Vagina (tissue), 2 donors: ENCODE results near the gene STK32B.
A peak's percentile ranks its signal among the peaks of the same experiment; 100 is the strongest.

Experiments
- POLR2A ChIP-seq, 2 donors: fragments of 450-650 bp; IDR thresholded peaks; one replicate each; pipeline ENCODE4 v1.6.1; 2017; ENCODE audit warnings: antibody characterized with exemption in 2 of 2, mild to moderate bottlenecking in 2 of 2, moderate library complexity in 2 of 2
- TF ChIP-seq, protein P1 (sequence below), 3 experiments: fragments of 450-650 bp in 2 of 3; fragments of 200-600 bp in 1 of 3; sonication (generic) in 1 of 3; IDR thresholded peaks; one replicate each; pipeline ENCODE4 v1.5.1; 2017 to 2019; ENCODE audit warnings: antibody characterized with exemption in 3 of 3, mild to moderate bottlenecking in 2 of 3, moderate library complexity in 2 of 3

DNA sequence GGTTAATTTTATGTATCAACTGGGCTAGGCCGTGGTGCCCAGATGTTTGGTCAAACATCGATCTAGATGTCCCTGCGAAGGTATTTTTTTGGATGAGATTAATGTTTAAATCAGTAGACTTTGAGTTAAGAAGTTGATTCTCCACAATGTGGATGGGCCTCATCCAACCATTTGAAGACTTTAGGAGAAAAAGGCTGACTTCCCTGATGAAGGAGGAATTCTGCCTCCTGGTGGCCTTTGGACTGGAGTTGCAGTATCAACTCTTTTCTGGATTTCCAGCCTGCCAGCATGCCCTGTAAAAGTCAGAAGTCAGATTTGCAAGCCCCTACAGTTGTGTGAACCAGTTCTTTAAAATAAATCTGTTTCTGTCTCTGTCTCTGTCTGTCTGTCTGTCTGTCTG is 91.4 kb downstream of the STK32B start:
- TF ChIP-seq, protein P1, sequence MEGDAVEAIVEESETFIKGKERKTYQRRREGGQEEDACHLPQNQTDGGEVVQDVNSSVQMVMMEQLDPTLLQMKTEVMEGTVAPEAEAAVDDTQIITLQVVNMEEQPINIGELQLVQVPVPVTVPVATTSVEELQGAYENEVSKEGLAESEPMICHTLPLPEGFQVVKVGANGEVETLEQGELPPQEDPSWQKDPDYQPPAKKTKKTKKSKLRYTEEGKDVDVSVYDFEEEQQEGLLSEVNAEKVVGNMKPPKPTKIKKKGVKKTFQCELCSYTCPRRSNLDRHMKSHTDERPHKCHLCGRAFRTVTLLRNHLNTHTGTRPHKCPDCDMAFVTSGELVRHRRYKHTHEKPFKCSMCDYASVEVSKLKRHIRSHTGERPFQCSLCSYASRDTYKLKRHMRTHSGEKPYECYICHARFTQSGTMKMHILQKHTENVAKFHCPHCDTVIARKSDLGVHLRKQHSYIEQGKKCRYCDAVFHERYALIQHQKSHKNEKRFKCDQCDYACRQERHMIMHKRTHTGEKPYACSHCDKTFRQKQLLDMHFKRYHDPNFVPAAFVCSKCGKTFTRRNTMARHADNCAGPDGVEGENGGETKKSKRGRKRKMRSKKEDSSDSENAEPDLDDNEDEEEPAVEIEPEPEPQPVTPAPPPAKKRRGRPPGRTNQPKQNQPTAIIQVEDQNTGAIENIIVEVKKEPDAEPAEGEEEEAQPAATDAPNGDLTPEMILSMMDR (IDR thresholded peaks at IDR 0.05): peak in 2 of 3 experiments; percentile 23 to 50
- TF ChIP-seq POLR2A (IDR thresholded peaks at IDR 0.05): no peak
